MCF 10A (cell line): ENCODE data around the gene SPARC. TPM values are rescaled to one million over a fixed set of nuclear protein-coding genes. Genes with fewer than 3 reads are reported as not detected.

Experiments used
- BruUV-seq: library from RNA; stranded (reverse); fragments of 400-500 nt; replicated peaks from 2 replicates; lab custom pipeline; 2021; lab: Mats Ljungman, UMichigan
- CTCF ChIA-PET: fragments of 300-600 bp; sonication (Branson Sonifier 250); formaldehyde crosslinking; extraction: SDS; loops from one replicate; lab custom pipeline; 2021; ENCODE audit warnings: antibody characterized with exemption, inconsistent platforms; lab: Yijun Ruan, JAX
- POLR2A ChIA-PET: fragments of 300-600, 350-650 bp; sonication (Branson Sonifier 250); formaldehyde crosslinking; extraction: SDS; loops from one replicate; lab custom pipeline; 2020; ENCODE audit warnings: antibody characterized with exemption, inconsistent platforms; lab: Yijun Ruan, JAX
- DNase-seq: peaks from one replicate; pipeline ENCODE4 v3.0.0-alpha.2; 2018; ENCODE audit not compliant: unreplicated experiment
- H3K27ac Mint-ChIP-seq: one replicate; pipeline ENCODE4 v1.8.0; 2022; ENCODE audit warnings: mild to moderate bottlenecking, low read depth, mixed read lengths; ENCODE audit not compliant: unreplicated experiment
- H3K27me3 Mint-ChIP-seq: one replicate; pipeline ENCODE4 v1.8.0; 2022; ENCODE audit warnings: mixed read lengths; ENCODE audit not compliant: insufficient read depth, unreplicated experiment
- H3K36me3 Mint-ChIP-seq: one replicate; pipeline ENCODE4 v1.8.0; 2022; ENCODE audit warnings: mild to moderate bottlenecking, moderate library complexity, mixed read lengths; ENCODE audit not compliant: insufficient read depth, unreplicated experiment
- H3K4me1 Mint-ChIP-seq: one replicate; pipeline ENCODE4 v1.8.0; 2022; ENCODE audit warnings: mixed read lengths; ENCODE audit not compliant: insufficient read depth, unreplicated experiment
- H3K4me3 Mint-ChIP-seq: one replicate; pipeline ENCODE4 v1.8.0; 2022; ENCODE audit warnings: mild to moderate bottlenecking, moderate library complexity, mixed read lengths; ENCODE audit not compliant: unreplicated experiment
- H3K9me3 Mint-ChIP-seq: one replicate; pipeline ENCODE4 v1.8.0; 2022; ENCODE audit warnings: mixed read lengths; ENCODE audit not compliant: unreplicated experiment
- CTCF ChIP-seq: fragments of 200-600 bp; IDR thresholded peaks from one replicate; pipeline ENCODE4 v1.8.0; 2022; ENCODE audit warnings: antibody characterized with exemption, mild to moderate bottlenecking; ENCODE audit not compliant: unreplicated experiment
- intact Hi-C: fragments of 100-400 bp; cut with micrococcal nuclease; formaldehyde crosslinking; loops from 2 replicates; pipeline ENCODE4 v1.14.1; 2022
- total RNA-seq: library from RNA; stranded (reverse); gene quantifications from 2 replicates; pipeline ENCODE4 v1.2.3, GENCODE V29; 2022

The SPARC gene
- total RNA-seq, 1 experiment from 2014 or later: 32.6 TPM

DNA sequence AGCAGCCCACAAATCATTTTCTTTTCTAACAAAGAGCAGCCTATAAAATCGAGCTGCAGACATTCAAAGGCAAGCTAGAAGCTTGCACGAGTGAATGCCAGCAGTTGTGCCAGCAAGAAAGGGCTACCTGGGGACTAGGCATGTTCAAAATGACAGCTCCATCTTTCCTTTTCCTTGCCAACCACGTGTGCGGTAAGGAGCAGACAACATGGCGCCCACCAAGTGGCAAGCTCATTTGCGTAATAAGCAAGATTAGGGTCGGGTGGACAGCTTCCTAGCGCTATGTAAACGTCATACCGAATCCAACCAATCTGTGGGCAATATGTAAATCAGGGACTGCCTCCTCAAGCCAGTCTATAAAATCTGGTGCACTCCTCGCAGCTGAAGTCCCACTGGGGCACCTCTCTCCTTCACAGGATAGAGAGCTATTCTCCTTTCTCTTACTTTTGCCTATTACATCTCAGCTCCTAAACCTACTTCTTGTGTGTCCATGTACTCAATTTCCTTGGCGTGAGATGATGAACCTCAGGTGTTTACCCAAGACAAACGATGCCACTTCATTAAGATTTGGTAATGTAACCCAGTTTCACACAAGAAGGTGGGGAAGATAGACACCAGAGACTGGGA, 22.5 kb upstream of the SPARC start:
- Mint-ChIP-seq H3K27me3 (no peaks in the 10 kb centered on the region), H3K27ac (no peak overlapping the region), H3K4me1 (no peaks in the 10 kb centered on the region), H3K36me3 (no peaks in the 10 kb centered on the region), H3K4me3 (no peak overlapping the region), H3K9me3 (peaks cover 6% of the 10 kb centered on the region)
- no TSS peak for BruUV-seq
- intact Hi-C loops: no loop called here
- ChIA-PET CTCF (interaction anchor here (0.6 to 11.4 kb wide), 4 partner anchors 10 to 50 kb away, joined by 3 to 68 read pairs (median 23); no protein-coding TSS in a partner anchor), POLR2A (interaction anchor here (0.8 kb wide), 1 partner anchor 62 kb away, joined by 3 read pairs; the partner anchor contains the start of gene G3BP1)
- no peak for TF ChIP-seq CTCF
- no peak for DNase-seq

DNA sequence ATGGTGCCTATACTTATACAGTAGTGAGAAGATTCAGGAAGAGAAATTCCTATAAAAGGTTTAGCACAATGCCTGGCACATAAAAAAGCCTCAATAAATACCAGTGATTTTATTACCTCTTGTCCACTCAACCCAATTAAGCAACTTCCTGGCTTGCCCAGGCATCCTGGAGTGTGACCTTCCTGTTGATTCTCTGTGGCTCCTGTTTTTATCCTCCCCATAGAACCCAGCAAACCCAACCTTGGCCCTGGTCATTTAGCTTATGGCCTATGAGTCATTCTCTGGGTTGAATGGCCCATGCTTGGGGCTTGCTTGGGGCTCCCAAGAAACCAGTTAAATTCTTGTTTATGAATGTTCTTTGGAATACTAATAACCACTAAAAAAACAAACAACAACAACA, 21.4 kb upstream of the SPARC start:
- ChIA-PET CTCF (interaction anchor here (0.6 to 11.4 kb wide), 7 partner anchors 9 to 260 kb away, joined by 3 to 68 read pairs (median 3); no protein-coding TSS in a partner anchor), POLR2A (interaction anchor here (1.5 kb wide), 1 partner anchor 46 kb away, joined by 3 read pairs; no protein-coding TSS in a partner anchor)
- BruUV-seq: no TSS peak
- no peak overlapping the region for H3K27ac Mint-ChIP-seq
- H3K4me3 Mint-ChIP-seq: no peak overlapping the region
- H3K4me1 Mint-ChIP-seq: no peaks in the 10 kb centered on the region
- peaks cover 6% of the 10 kb centered on the region for H3K9me3 Mint-ChIP-seq
- no peak for TF ChIP-seq CTCF
- peak; percentile 47 for DNase-seq
- no peaks in the 10 kb centered on the region for H3K27me3 Mint-ChIP-seq
- intact Hi-C loops: no loop called here
- H3K36me3 Mint-ChIP-seq: no peaks in the 10 kb centered on the region

GRCh38 chr5:151707567-151707966, 20.9 kb upstream of the SPARC start:
- no TSS peak for BruUV-seq
- CTCF ChIA-PET: interaction anchor here (0.5 to 11.4 kb wide), 7 partner anchors 12 to 896 kb away, joined by 3 to 68 read pairs (median 5); no protein-coding TSS in a partner anchor
- H3K4me1 Mint-ChIP-seq: no peaks in the 10 kb centered on the region
- H3K27ac Mint-ChIP-seq: no peak overlapping the region
- TF ChIP-seq CTCF: no peak
- no peak overlapping the region for H3K4me3 Mint-ChIP-seq
- POLR2A ChIA-PET: interaction anchor here (0.7 to 1.5 kb wide), 2 partner anchors 46 to 260 kb away, joined by 3 read pairs; partner anchors contain the start of gene SLC36A1
- DNase-seq: no peak
- H3K27me3 Mint-ChIP-seq: no peaks in the 10 kb centered on the region
- intact Hi-C loops: no loop called here
- H3K9me3 Mint-ChIP-seq: peaks cover 6% of the 10 kb centered on the region
- no peaks in the 10 kb centered on the region for H3K36me3 Mint-ChIP-seq

DNA sequence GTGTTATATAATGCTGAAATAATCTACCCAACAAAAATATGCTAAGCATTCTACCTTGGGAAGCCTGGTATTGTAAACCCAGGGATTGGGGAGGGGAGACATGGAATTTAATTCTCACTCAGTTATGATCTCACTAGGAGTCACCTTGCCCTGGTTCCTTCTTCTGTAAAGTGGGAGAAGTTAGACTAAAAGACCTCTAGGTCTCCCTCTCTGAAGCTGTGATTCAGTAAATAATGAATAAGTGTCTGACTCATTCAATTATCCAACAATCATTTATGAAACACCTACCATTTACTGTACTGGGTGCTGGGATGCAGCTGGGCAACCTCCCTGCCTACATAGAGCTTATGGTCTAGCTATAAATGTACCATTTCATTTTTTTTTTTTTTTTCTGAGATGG, 20.2 kb upstream of the SPARC start:
- H3K9me3 Mint-ChIP-seq: peaks cover 6% of the 10 kb centered on the region
- ChIA-PET POLR2A (interaction anchor here (1.5 kb wide), 1 partner anchor 45 kb away, joined by 3 read pairs; no protein-coding TSS in a partner anchor), CTCF (interaction anchor here (0.5 to 11.4 kb wide), 7 partner anchors 9 to 896 kb away, joined by 3 to 68 read pairs (median 5); no protein-coding TSS in a partner anchor)
- DNase-seq: no peak
- no peak overlapping the region for H3K4me3 Mint-ChIP-seq
- H3K27me3 Mint-ChIP-seq: no peaks in the 10 kb centered on the region
- H3K27ac Mint-ChIP-seq: no peak overlapping the region
- H3K4me1 Mint-ChIP-seq: no peaks in the 10 kb centered on the region
- no TSS peak for BruUV-seq
- H3K36me3 Mint-ChIP-seq: no peaks in the 10 kb centered on the region
- no peak for TF ChIP-seq CTCF
- intact Hi-C loops: no loop called here
